22Rv1 (cell line): ENCODE measurements around the gene ENO2.

ENCODE experiments used
- H3K27ac ChIP-seq: fragments of 450-650 bp; 2 replicates; pipeline ENCODE4 v1.5.1; 2017
- CTCF ChIP-seq: fragments of 450-650 bp; IDR thresholded peaks from 2 replicates; pipeline ENCODE4 v1.5.1; 2017; ENCODE audit warnings: mild to moderate bottlenecking
- ZFX ChIP-seq: fragments of 450-650 bp; IDR thresholded peaks from 2 replicates; pipeline ENCODE4 v1.6.1; 2017; ENCODE audit warnings: antibody characterized with exemption, borderline replicate concordance

ENO2 gene

GRCh38 chr12:6957741-6958608 is 43.6 kb downstream of the ENO2 start:
- TF ChIP-seq CTCF (no peak), ZFX (no peak)

GRCh38 chr12:6958609-6959057 is 44.3 kb downstream of the ENO2 start:
- no peak overlapping the region for H3K27ac ChIP-seq
- TF ChIP-seq ZFX (no peak), CTCF (no peak)

More at GRCh38 chr12:6957741-6958608, 43.6 kb downstream of the ENO2 start:
- no peak overlapping the region for H3K27ac ChIP-seq

GRCh38 chr12:6959058-6959804 is 44.9 kb downstream of the ENO2 start:
- H3K27ac ChIP-seq = no peak overlapping the region
- TF ChIP-seq ZFX (no peak), CTCF (no peak)

- no peak for TF ChIP-seq CTCF
- TF ChIP-seq ZFX = no peak
- H3K27ac ChIP-seq = peak overlapping the region; percentile 100
Observed at GRCh38 chr12:6959805-6960592, 45.6 kb downstream of the ENO2 start.

- peak overlapping the region; percentile 100 for H3K27ac ChIP-seq
- no peak for TF ChIP-seq CTCF
- no peak for TF ChIP-seq ZFX
Observed at GRCh38 chr12:6960593-6961277, 46.4 kb downstream of the ENO2 start.

GRCh38 chr12:6961278-6961694 is 46.9 kb downstream of the ENO2 start:
- TF ChIP-seq ZFX = no peak
- TF ChIP-seq CTCF = no peak
- H3K27ac ChIP-seq = peak overlapping the region; percentile 100
